Sigmoid colon (tissue), 7 donors: Measurements from ENCODE around the gene KCNJ6. TPM values are rescaled to one million over a fixed set of nuclear protein-coding genes. Genes with fewer than 3 reads are reported as not detected.

Source experiments
- DNase-seq: peaks from one replicate; pipeline ENCODE4 v3.0.0-alpha.2; 2019
- H3K27ac ChIP-seq, 4 donors: fragments of 200-600 bp; sonication (generic); one replicate each; pipeline ENCODE4 v1.5.1; 2016 to 2019; ENCODE audit warnings: mild to moderate bottlenecking in 1 of 4
- H3K27me3 ChIP-seq, 3 donors: fragments of 200-600 bp; sonication (generic); one replicate each; pipeline ENCODE4 v1.5.1; 2019; ENCODE audit warnings: mild to moderate bottlenecking in 1 of 3
- H3K36me3 ChIP-seq, 4 donors: fragments of 200-600 bp; sonication (generic); one replicate each; pipeline ENCODE4 v1.5.1; 2016 to 2019
- H3K4me1 ChIP-seq, 4 donors: fragments of 200-600 bp; sonication (generic); one replicate each; pipeline ENCODE4 v1.5.1; 2017 to 2019
- H3K4me3 ChIP-seq, 4 donors: fragments of 200-600 bp; sonication (generic); one replicate each; pipeline ENCODE4 v1.5.1; 2017 to 2019; ENCODE audit warnings: mild to moderate bottlenecking in 2 of 4, moderate library complexity in 1 of 4
- H3K9me3 ChIP-seq, 4 donors: fragments of 200-600 bp in 3 of 4; sonication (generic) in 3 of 4; one replicate each; pipeline versions ENCODE4 v1.5.1 to v1.6.1; 2013 to 2019
- CTCF ChIP-seq, 4 experiments: fragments of 450-650 bp in 3 of 4; fragments of 200-600 bp in 1 of 4; IDR thresholded peaks; one replicate each; pipeline ENCODE4 v1.5.1; 2016 to 2019; ENCODE audit warnings: antibody characterized with exemption in 4 of 4, mild to moderate bottlenecking in 3 of 4, moderate library complexity in 2 of 4
- EP300 ChIP-seq, 4 donors: sonication (generic); formaldehyde crosslinking; IDR thresholded peaks; one replicate each; pipeline ENCODE4 v1.6.1; 2017; ENCODE audit warnings: antibody characterized with exemption in 4 of 4
- POLR2A ChIP-seq, 2 donors: fragments of 450-650 bp; IDR thresholded peaks; one replicate each; pipeline ENCODE4 v1.6.1; 2016; ENCODE audit warnings: antibody characterized with exemption in 2 of 2, mild to moderate bottlenecking in 2 of 2, moderate library complexity in 2 of 2
- POLR2AphosphoS5 ChIP-seq, 4 donors: sonication (generic); formaldehyde crosslinking; IDR thresholded peaks; one replicate each; pipeline ENCODE4 v1.6.1; 2017; ENCODE audit warnings: antibody characterized with exemption in 4 of 4
- WGBS, 2 donors: extraction: QIAGEN DNeasy Blood & Tissue Kit; methylation state at CpG; one replicate each; pipeline ENCODE4 v1.1.7; 2013; 5-methylcytosine and 5-hydroxymethylcytosine counted together
- intact Hi-C: fragments of 100-400 bp; cut with DNase I; formaldehyde crosslinking; loops from one replicate; pipeline ENCODE4 v1.15.1; 2023
- polyA plus RNA-seq, 3 donors: library from polyadenylated mRNA; stranded (reverse); fragments of 200-250 nt; gene quantifications; one replicate each; pipeline ENCODE4 v1.2.3, GENCODE V29; 2013
- total RNA-seq, 4 donors: library from RNA; depleted of rRNA; stranded (reverse); fragments of >200 nt; gene quantifications; one replicate each; pipeline ENCODE4 v1.1.0, GENCODE V29; 2016
- donor health status: healthy with polysubstance abuse.
- donor health status: Bipolar disorder and iron deficiency.
- donor health status: healthy.

The KCNJ6 gene
- total and polyA plus RNA-seq, 7 donors, result under 0.01 to 0.04 (median under 0.01) TPM; not detected in 2

- no peaks in the 10 kb centered on the region for H3K9me3 ChIP-seq
- H3K4me3 ChIP-seq, result no peak overlapping the region
- TF ChIP-seq CTCF (IDR thresholded peaks at IDR 0.05) (no peak), EP300 (IDR thresholded peaks at IDR 0.05) (no peak), POLR2A (IDR thresholded peaks at IDR 0.05) (no peak), POLR2AphosphoS5 (IDR thresholded peaks at IDR 0.05) (no peak)
- DNase-seq, result no peak
- 82 to 84% methylated on average over 9 of the region's 9 CpGs for WGBS, 2 donors
- H3K4me1 ChIP-seq, result peaks cover 0 to 14% (median 11%) of the 10 kb centered on the region in 4 donors
- intact Hi-C loops, result no loop called here
- H3K36me3 ChIP-seq, result no peaks in the 10 kb centered on the region
- H3K27ac ChIP-seq, result no peak overlapping the region
- H3K27me3 ChIP-seq, result no peaks in the 10 kb centered on the region
Measured at GRCh38 chr21:37711286-37711829, 204.9 kb downstream of the KCNJ6 start.

GRCh38 chr21:37710546-37711285, 205.5 kb downstream of the KCNJ6 start:
- no peaks in the 10 kb centered on the region for H3K27me3 ChIP-seq
- 39 to 55% methylated on average over 24 of the region's 24 CpGs for WGBS, 2 donors
- H3K27ac ChIP-seq, result no peak overlapping the region
- H3K4me1 ChIP-seq, result peaks cover 0 to 14% (median 11%) of the 10 kb centered on the region in 4 donors
- H3K9me3 ChIP-seq, result no peaks in the 10 kb centered on the region
- no peaks in the 10 kb centered on the region for H3K36me3 ChIP-seq
- DNase-seq, result no peak
- intact Hi-C loops, result no loop called here
- no peak overlapping the region for H3K4me3 ChIP-seq
- TF ChIP-seq POLR2AphosphoS5 (IDR thresholded peaks at IDR 0.05) (no peak), CTCF (IDR thresholded peaks at IDR 0.05) (no peak), POLR2A (IDR thresholded peaks at IDR 0.05) (no peak), EP300 (IDR thresholded peaks at IDR 0.05) (no peak)

GRCh38 chr21:37704751-37705150, 211.5 kb downstream of the KCNJ6 start:
- H3K4me3 ChIP-seq, result no peak overlapping the region
- no peak for DNase-seq
- H3K36me3 ChIP-seq, result no peaks in the 10 kb centered on the region
- H3K27ac ChIP-seq, result no peak overlapping the region
- H3K9me3 ChIP-seq, result no peaks in the 10 kb centered on the region
- no peaks in the 10 kb centered on the region for H3K27me3 ChIP-seq
- WGBS, 2 donors, result 72 to 73% methylated on average over 2 of the region's 2 CpGs
- TF ChIP-seq CTCF (IDR thresholded peaks at IDR 0.05), result no peak
- no peak for TF ChIP-seq POLR2AphosphoS5 (IDR thresholded peaks at IDR 0.05)
- no peak for TF ChIP-seq POLR2A (IDR thresholded peaks at IDR 0.05)
- no peak for TF ChIP-seq EP300 (IDR thresholded peaks at IDR 0.05)
- intact Hi-C loops, result loop anchor here (5.0 kb wide), 1 partner anchor 653 kb away; no protein-coding TSS in a partner anchor
- H3K4me1 ChIP-seq, result no peaks in the 10 kb centered on the region

- no peak overlapping the region for H3K27ac ChIP-seq
- 55 to 82% methylated on average over 7 of the region's 7 CpGs for WGBS, 2 donors
- H3K9me3 ChIP-seq, result no peaks in the 10 kb centered on the region
- TF ChIP-seq POLR2A (IDR thresholded peaks at IDR 0.05) (no peak), POLR2AphosphoS5 (IDR thresholded peaks at IDR 0.05) (no peak), CTCF (IDR thresholded peaks at IDR 0.05) (no peak), EP300 (IDR thresholded peaks at IDR 0.05) (no peak)
- no peaks in the 10 kb centered on the region for H3K36me3 ChIP-seq
- intact Hi-C loops, result loop anchor here (5.0 kb wide), 1 partner anchor 655 kb away; no protein-coding TSS in a partner anchor
- DNase-seq, result no peak
- H3K4me1 ChIP-seq, result no peaks in the 10 kb centered on the region
- no peak overlapping the region for H3K4me3 ChIP-seq
- peaks cover 0 to 5% (median 0%) of the 10 kb centered on the region in 3 donors for H3K27me3 ChIP-seq
Measured at GRCh38 chr21:37702241-37702640, 214.0 kb downstream of the KCNJ6 start.
